ENCODE data around the gene CALN1.

DNA sequence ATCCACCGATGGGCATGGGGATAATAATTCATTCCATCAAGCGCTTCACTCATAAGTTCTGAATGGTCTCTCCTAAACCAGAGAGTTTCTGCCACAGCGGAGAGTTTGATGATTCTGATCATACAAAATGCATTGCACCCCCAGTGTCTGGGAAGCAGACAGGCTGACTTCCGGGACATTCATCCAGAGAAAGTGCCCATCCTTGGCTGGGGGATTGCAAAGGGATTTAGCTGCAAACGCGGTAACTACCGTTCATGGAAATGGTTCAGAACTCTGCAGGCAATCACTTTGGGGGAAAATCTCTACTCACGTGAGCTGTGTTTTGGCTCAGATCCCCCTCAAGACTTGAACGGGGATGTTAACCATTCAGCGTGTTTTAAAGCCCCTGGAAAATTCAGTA lies 33.4 kb upstream of the CALN1 start:
- no peak for TF ChIP-seq GATA2 (IDR thresholded peaks at IDR 0.05; ENCODE audit: low read depth, low read length)
- TF ChIP-seq GATA3 (IDR thresholded peaks at IDR 0.05; ENCODE audit: low read depth, low read length) = no peak

Measured in SH-SY5Y (cell line).